Measurements from ENCODE around the gene ISCU. TPM values are rescaled to one million over a fixed set of nuclear protein-coding genes. Genes with fewer than 3 reads are reported as not detected.
A peak's percentile ranks its signal among the peaks of the same experiment; 100 is the strongest.
"Not testable (repeated sequence)": the region's sequence is repeated elsewhere in the genome, so short reads cannot be mapped to it uniquely, and the experiment has no call there.

ISCU gene
- total and polyA plus RNA-seq, 10 donors = 98.9 to 220 (median 160) TPM

DNA sequence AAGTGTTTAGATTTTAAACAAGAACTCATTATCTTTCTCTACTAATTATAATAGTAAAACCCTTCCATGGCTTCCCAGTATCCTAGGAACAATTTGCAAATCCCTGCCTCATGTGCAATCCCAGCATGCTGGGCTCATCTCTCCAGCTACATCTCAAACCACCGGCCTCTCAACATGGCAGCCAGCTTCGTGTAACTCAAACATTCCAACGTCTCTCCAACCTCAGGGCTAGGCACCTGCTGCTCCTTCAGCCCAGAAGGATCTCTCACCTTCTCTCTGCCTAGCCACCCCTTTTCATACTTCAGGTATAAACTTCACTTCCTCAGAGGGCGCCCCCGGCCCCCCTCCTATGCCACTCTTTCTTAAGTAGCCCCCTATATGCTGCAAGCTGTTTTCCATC lies 8.6 kb upstream of the ISCU start:
- TF ChIP-seq, protein P1, sequence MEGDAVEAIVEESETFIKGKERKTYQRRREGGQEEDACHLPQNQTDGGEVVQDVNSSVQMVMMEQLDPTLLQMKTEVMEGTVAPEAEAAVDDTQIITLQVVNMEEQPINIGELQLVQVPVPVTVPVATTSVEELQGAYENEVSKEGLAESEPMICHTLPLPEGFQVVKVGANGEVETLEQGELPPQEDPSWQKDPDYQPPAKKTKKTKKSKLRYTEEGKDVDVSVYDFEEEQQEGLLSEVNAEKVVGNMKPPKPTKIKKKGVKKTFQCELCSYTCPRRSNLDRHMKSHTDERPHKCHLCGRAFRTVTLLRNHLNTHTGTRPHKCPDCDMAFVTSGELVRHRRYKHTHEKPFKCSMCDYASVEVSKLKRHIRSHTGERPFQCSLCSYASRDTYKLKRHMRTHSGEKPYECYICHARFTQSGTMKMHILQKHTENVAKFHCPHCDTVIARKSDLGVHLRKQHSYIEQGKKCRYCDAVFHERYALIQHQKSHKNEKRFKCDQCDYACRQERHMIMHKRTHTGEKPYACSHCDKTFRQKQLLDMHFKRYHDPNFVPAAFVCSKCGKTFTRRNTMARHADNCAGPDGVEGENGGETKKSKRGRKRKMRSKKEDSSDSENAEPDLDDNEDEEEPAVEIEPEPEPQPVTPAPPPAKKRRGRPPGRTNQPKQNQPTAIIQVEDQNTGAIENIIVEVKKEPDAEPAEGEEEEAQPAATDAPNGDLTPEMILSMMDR (IDR thresholded peaks at IDR 0.05 in 8 of 11, conservative IDR thresholded peaks at IDR 0.05 in 3 of 11) = no peak
- TF ChIP-seq POLR2A (IDR thresholded peaks at IDR 0.05) (no peak), POLR2AphosphoS5 (IDR thresholded peaks at IDR 0.05) (no peak)
- Histone ChIP-seq H3K9me3 (no peaks in the 10 kb centered on the region), H3K27me3 (replicated peaks in 1 of 7) (no peaks in the 10 kb centered on the region), H3K36me3 (peaks cover 0 to 44% (median 7%) of the 10 kb centered on the region in 6 donors), H3K4me1 (peaks cover 28 to 100% (median 92%) of the 10 kb centered on the region in 6 donors), H3K4me3 (no peak overlapping the region), H3K27ac (no peak overlapping the region)
- DNase-seq = no peak
- 88 to 95% (median 93%) methylated on average over 5 of the region's 5 CpGs for WGBS, 5 donors
- intact Hi-C loops (cut with DNase I; ENCODE audit: low total_unique reads) = no loop called here

DNA sequence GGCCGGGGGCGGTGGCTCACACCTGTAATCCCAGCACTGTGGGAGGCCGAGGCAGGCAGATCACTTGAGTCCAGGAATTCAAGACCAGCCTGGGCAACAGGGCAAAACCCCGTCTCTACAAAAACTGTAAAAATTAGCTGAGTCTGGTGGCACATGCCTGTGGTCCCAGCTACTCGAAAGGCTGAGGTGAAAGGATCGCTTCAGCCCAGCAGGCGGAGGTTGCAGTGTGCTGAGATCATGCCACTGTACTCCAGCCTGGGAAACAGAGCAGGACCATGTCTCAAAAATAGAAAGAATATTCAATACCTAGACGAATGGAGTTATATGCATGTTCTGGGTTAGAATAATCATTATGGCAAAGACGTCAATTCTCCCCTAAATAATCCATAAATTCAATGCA lies 7.0 kb upstream of the ISCU start:
- H3K27me3 ChIP-seq (replicated peaks in 1 of 7); intact Hi-C loops (cut with DNase I; ENCODE audit: low total_unique reads): not testable (repeated sequence)

DNA sequence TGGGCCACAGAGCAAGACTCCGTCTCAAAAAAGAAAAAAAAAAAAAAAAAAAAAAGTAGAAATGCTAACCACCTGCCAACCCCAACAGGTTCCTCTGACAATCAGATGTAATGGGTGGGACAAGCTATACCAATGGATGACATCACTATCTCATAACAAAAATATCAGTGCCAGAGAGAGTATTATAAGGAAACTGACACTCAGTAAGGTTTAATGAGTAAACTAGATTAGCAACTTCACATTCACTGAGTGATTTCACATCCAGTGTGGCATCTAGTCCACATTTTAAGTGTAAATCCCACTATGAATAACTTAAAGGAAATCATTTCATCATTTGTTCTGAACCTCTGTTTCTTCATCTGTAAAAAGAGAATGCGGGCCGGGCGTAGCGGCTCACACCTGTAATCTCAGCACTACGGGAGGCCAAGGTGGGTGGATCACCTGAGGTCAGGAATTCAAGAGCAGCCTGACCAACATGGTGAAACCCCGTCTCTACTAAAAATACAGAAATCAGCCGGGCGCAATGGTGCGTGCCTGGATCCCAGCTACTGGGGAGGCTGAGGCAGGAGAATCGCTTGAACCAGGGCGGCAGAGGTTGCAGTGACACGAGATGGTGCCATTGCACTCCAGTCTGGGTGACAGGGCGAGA lies 3.3 kb upstream of the ISCU start:
- peaks cover 41 to 89% (median 82%) of the 10 kb centered on the region in 6 donors for H3K4me1 ChIP-seq

More for the DNA sequence above, 7.0 kb upstream of the ISCU start:
- 84 to 95% (median 90%) methylated on average over 9 of the region's 9 CpGs for WGBS, 5 donors
- H3K9me3 ChIP-seq, DNase-seq, H3K27ac ChIP-seq, H3K4me3 ChIP-seq: not testable (repeated sequence)
- Histone ChIP-seq H3K4me1 (peaks cover 40 to 100% (median 94%) of the 10 kb centered on the region in 6 donors), H3K36me3 (peaks cover 0 to 38% (median 6%) of the 10 kb centered on the region in 6 donors)

DNA sequence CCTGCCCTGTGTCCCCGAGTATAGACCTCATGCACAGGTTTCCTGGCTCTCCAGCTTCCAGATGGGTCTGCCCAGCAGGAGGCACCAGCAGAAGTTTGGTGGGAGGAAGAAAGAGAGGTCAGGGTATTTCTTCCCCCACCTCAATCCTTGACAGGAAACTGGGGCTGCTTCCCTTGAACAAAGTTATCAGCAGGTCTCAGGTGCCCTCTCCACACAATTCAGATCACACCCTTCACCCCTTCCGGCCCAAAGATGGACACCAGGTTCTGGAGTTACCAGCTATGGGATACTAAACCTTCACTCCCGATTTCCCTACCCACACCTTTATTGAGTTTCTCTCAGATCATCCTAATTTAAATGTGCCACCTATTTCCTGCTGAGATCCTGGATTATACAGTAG lies 2.6 kb upstream of the ISCU start:
- Histone ChIP-seq H3K4me1 (peaks cover 45 to 89% (median 79%) of the 10 kb centered on the region in 6 donors), H3K27ac (peak overlapping the region in 1 of 8 donors; percentile 98), H3K36me3 (peaks cover 4 to 40% (median 13%) of the 10 kb centered on the region in 6 donors), H3K27me3 (replicated peaks in 1 of 7) (no peaks in the 10 kb centered on the region), H3K9me3 (no peaks in the 10 kb centered on the region), H3K4me3 (peak overlapping the region in 6 of 8 donors; percentile 67 to 99 (median 96))
- no peak for DNase-seq
- intact Hi-C loops (cut with DNase I; ENCODE audit: low total_unique reads) = loop anchor here (10.0 kb wide), 2 partner anchors 105 to 535 kb away; partner anchors contain the start of genes ALKBH2 and UNG
- TF ChIP-seq POLR2AphosphoS5 (IDR thresholded peaks at IDR 0.05) (no peak), POLR2A (IDR thresholded peaks at IDR 0.05) (no peak)
- TF ChIP-seq, protein P1 (IDR thresholded peaks at IDR 0.05 in 8 of 11, conservative IDR thresholded peaks at IDR 0.05 in 3 of 11) = no peak
- WGBS, 5 donors = 32 to 51% (median 44%) methylated on average over 3 of the region's 3 CpGs

More for the DNA sequence above, 3.3 kb upstream of the ISCU start:
- H3K4me3 ChIP-seq = peak overlapping the region in 4 of 8 donors; percentile 87 to 99 (median 96)
- 71 to 91% (median 80%) methylated on average over 13 to 14 of the region's 14 CpGs for WGBS, 5 donors
- peaks cover 0 to 34% (median 7%) of the 10 kb centered on the region in 6 donors for H3K36me3 ChIP-seq
- TF ChIP-seq POLR2AphosphoS5 (IDR thresholded peaks at IDR 0.05) (no peak), POLR2A (IDR thresholded peaks at IDR 0.05) (no peak)
- TF ChIP-seq, protein P1 (IDR thresholded peaks at IDR 0.05 in 8 of 11, conservative IDR thresholded peaks at IDR 0.05 in 3 of 11) = no peak
- H3K27me3 ChIP-seq (replicated peaks in 1 of 7) = no peaks in the 10 kb centered on the region
- DNase-seq = no peak
- H3K27ac ChIP-seq = no peak overlapping the region
- no peaks in the 10 kb centered on the region for H3K9me3 ChIP-seq
- intact Hi-C loops (cut with DNase I; ENCODE audit: low total_unique reads) = no loop called here
